Cardiac muscle cell (in vitro differentiated cells and primary cell): ENCODE results near the gene KCP. TPM values are rescaled to one million over a fixed set of nuclear protein-coding genes. Genes with fewer than 3 reads are reported as not detected.
"Not testable (repeated sequence)": the region's sequence is repeated elsewhere in the genome, so short reads cannot be mapped to it uniquely, and the experiment has no call there.

ENCODE experiments used
- DNase-seq, 2 donors: peaks; one replicate each; pipeline versions ENCODE4 v3.0.0 to v3.0.0-alpha.2; 2010 to 2017; ENCODE audit warnings: low read depth in 1 of 2, low spot score in 1 of 2
- H3K27ac ChIP-seq: fragments of 200-600 bp; sonication (generic); 2 replicates; pipeline ENCODE4 v1.5.1; 2016
- H3K27me3 ChIP-seq: fragments of 200-600 bp; sonication (generic); 2 replicates; pipeline ENCODE4 v1.6.0; 2016; ENCODE audit warnings: control low read depth
- H3K36me3 ChIP-seq: fragments of 200-600 bp; sonication (generic); 2 replicates; pipeline ENCODE4 v1.5.1; 2016; ENCODE audit warnings: control low read depth
- H3K4me1 ChIP-seq: fragments of 200-600 bp; sonication (generic); 2 replicates; pipeline ENCODE4 v1.8.1; 2017; ENCODE audit warnings: low read depth, mild to moderate bottlenecking, mixed run types
- H3K4me3 ChIP-seq: fragments of 200-600 bp; sonication (generic); 2 replicates; pipeline ENCODE4 v1.5.1; 2016; ENCODE audit warnings: mild to moderate bottlenecking
- H3K9me3 ChIP-seq: fragments of 200-600 bp; sonication (generic); 2 replicates; pipeline ENCODE4 v1.5.1; 2017; ENCODE audit warnings: low read depth, mild to moderate bottlenecking, control low read depth
- CTCF ChIP-seq: IDR thresholded peaks from 2 replicates; pipeline ENCODE4 v1.5.1; 2012; ENCODE audit warnings: low read depth, mild to moderate bottlenecking, low read length
- polyA plus RNA-seq: library from polyadenylated mRNA; unstranded; fragments of >200 nt; fragmentation: Nextera tagmentation; extraction: Ambion mirVana; gene quantifications from 2 replicates; pipeline ENCODE4 v1.2.1, GENCODE V29; 2016
- total RNA-seq: library from RNA; depleted of rRNA; stranded (reverse); fragments of >200 nt; gene quantifications from 2 replicates; pipeline ENCODE4 v1.2.3, GENCODE V29; 2016

Gene KCP
- total and polyA plus RNA-seq, 2 experiments from 2014 or later, result 1.2 to 1.6 TPM

GRCh38 chr7:128945668-128946366 is 35.3 kb upstream of the KCP start:
- Histone ChIP-seq H3K36me3 (no peaks in the 10 kb centered on the region), H3K4me1 (no peaks in the 10 kb centered on the region), H3K27ac (no peak overlapping the region), H3K4me3 (no peak overlapping the region), H3K27me3 (peaks cover 16% of the 10 kb centered on the region), H3K9me3 (no peaks in the 10 kb centered on the region)
- DNase-seq, result no peak
- TF ChIP-seq CTCF, result no peak

GRCh38 chr7:128944487-128945236 is 34.2 kb upstream of the KCP start:
- H3K9me3 ChIP-seq, result no peaks in the 10 kb centered on the region
- no peak overlapping the region for H3K27ac ChIP-seq
- no peaks in the 10 kb centered on the region for H3K4me1 ChIP-seq
- no peaks in the 10 kb centered on the region for H3K36me3 ChIP-seq
- TF ChIP-seq CTCF, result no peak
- H3K4me3 ChIP-seq, result no peak overlapping the region
- DNase-seq, result no peak
- H3K27me3 ChIP-seq, result peaks cover 27% of the 10 kb centered on the region

GRCh38 chr7:128943251-128943650 is 32.7 kb upstream of the KCP start:
- not testable (repeated sequence) for H3K4me1 ChIP-seq, H3K9me3 ChIP-seq, DNase-seq, H3K36me3 ChIP-seq, H3K27ac ChIP-seq, H3K4me3 ChIP-seq
- H3K27me3 ChIP-seq, result peaks cover 41% of the 10 kb centered on the region

- TF ChIP-seq CTCF, result no peak
- Histone ChIP-seq H3K36me3 (no peaks in the 10 kb centered on the region), H3K27me3 (peaks cover 53% of the 10 kb centered on the region), H3K4me3 (no peak overlapping the region), H3K27ac (no peak overlapping the region), H3K9me3 (no peaks in the 10 kb centered on the region), H3K4me1 (no peaks in the 10 kb centered on the region)
- no peak for DNase-seq
Observed at GRCh38 chr7:128941946-128942526, 31.5 kb upstream of the KCP start.

- Histone ChIP-seq H3K27ac (no peak overlapping the region), H3K4me3 (no peak overlapping the region), H3K27me3 (peaks cover 60% of the 10 kb centered on the region), H3K36me3 (no peaks in the 10 kb centered on the region), H3K9me3 (no peaks in the 10 kb centered on the region), H3K4me1 (no peaks in the 10 kb centered on the region)
- DNase-seq, result no peak
- no peak for TF ChIP-seq CTCF
Observed at GRCh38 chr7:128941323-128941890, 30.9 kb upstream of the KCP start.
